ENCODE data around the gene NINJ1.

DNA sequence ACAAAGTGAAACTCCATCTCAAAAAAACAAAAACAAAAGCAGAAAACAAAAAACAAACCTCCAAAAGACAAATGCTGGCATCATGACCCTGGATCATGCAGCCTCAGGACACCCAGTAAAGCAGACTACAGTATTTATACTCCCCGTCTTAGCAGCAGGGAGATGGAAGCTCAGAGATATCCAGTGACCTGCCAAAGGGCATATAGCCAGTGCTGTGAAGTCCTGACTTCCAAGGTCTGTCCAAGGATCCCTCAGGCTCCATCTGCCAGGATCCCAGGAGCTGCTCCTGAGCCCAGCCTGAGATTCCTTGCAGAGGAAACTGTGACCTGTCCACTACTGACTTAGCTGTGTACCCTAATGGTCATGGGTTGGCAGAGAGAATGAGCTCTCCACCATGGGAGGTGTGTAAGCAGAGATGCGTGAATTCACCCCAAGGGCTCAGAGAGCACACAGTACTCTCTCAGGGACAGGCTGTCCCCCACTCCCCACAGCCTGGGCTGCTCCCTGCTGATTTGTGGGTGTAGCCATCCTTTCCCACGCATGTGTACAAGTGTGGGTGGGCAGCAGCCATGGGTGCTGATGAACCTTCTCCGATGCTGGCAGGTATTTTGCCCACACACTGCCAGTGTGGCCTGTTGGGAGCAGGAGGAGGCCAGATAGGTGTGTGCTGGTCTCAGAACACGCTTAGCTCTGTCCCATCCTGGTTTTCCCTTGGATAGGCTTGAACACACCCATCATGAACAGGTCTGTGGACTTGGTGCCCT lies 47.8 kb upstream of the NINJ1 start:
- TF ChIP-seq ZNF274 (IDR thresholded peaks at IDR 0.05; ENCODE audit: low read depth, low read length) (no peak), YY1 (IDR thresholded peaks at IDR 0.05; ENCODE audit: insufficient read depth, insufficient read length) (no peak), SUZ12 (IDR thresholded peaks at IDR 0.05; ENCODE audit: extremely low read depth, insufficient read depth, insufficient read length) (no peak)
